ENCODE results near the gene ANKRD13D. TPM values are rescaled to one million over a fixed set of nuclear protein-coding genes. Genes with fewer than 3 reads are reported as not detected.
A peak's percentile ranks its signal among the peaks of the same experiment; 100 is the strongest.

Gene ANKRD13D
- total and polyA plus RNA-seq, 2 donors from 2014 or later, result 21.9 to 68.3 TPM

- DNase-seq, result peak in 2 of 5 donors; percentile 28 to 53
- Histone ChIP-seq H3K36me3 (ENCODE audit: control insufficient read depth in 2 of 3, insufficient read depth in 3 of 3, low read length in 3 of 3) (peaks cover 0 to 48% (median 23%) of the 10 kb centered on the region in 3 donors), H3K9ac (ENCODE audit: low read length in 3 of 3) (no peak overlapping the region), H3K27ac (ENCODE audit: low read depth in 2 of 2, low read length in 2 of 2) (no peak overlapping the region), H3K9me3 (ENCODE audit: control insufficient read depth in 2 of 3, insufficient read depth in 1 of 3, low read length in 3 of 3) (no peaks in the 10 kb centered on the region), H3K4me3 (ENCODE audit: low read length in 3 of 3) (no peak overlapping the region), H3K4me1 (ENCODE audit: control insufficient read depth in 2 of 3, insufficient read depth in 2 of 3, low read depth in 1 of 3, low read length in 3 of 3) (peaks cover 0 to 20% (median 0%) of the 10 kb centered on the region in 3 donors), H3K27me3 (ENCODE audit: control insufficient read depth, insufficient read depth, low read length) (no peaks in the 10 kb centered on the region)
- no peak for TF ChIP-seq CTCF (IDR thresholded peaks at IDR 0.05; ENCODE audit: borderline replicate concordance, extremely low read depth, insufficient read depth)
- no peak for FAIRE-seq
- intact Hi-C loops (cut with DNase I), result no loop called here
Measured at GRCh38 chr11:67281552-67282150, 7.5 kb upstream of the ANKRD13D start.

- intact Hi-C loops (cut with DNase I), result no loop called here
Measured at GRCh38 chr11:67282155-67282875, 6.8 kb upstream of the ANKRD13D start.

DNA sequence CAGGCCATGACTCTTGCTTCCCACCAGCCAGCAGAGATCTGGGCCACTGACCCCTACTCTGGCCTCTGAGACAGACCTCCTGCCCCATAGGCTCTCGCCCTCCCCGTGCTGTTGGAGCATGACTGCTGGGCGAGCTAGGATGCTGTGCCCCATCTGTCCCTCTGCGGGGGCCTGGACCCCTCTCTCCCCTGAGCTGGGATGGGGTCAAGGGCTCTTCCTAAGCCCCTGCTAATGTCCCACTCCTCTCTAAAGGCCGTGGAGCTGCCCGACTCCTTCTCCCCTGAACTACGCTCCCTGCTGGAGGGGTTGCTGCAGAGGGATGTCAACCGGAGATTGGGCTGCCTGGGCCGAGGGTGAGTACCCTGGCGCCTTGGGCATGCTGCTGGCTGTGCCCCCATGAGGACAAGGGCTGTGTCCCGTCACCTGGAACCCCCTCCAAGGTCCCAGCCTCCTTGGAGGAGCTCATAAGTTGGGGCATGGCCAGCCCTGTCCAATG is 6.2 kb upstream of the ANKRD13D start:
- DNase-seq (peak in 2 of 5 donors; percentile 24 to 68), FAIRE-seq (no peak)
- intact Hi-C loops (cut with DNase I), result no loop called here
- no peak overlapping the region for H3K4me3 ChIP-seq (ENCODE audit: low read length in 3 of 3)
- TF ChIP-seq CTCF (IDR thresholded peaks at IDR 0.05; ENCODE audit: borderline replicate concordance, extremely low read depth, insufficient read depth), result no peak
- peaks cover 0 to 19% (median 9%) of the 10 kb centered on the region in 3 donors for H3K4me1 ChIP-seq (ENCODE audit: control insufficient read depth in 2 of 3, insufficient read depth in 2 of 3, low read depth in 1 of 3, low read length in 3 of 3)
- H3K9ac ChIP-seq (ENCODE audit: low read length in 3 of 3), result no peak overlapping the region
- H3K9me3 ChIP-seq (ENCODE audit: control insufficient read depth in 2 of 3, insufficient read depth in 1 of 3, low read length in 3 of 3), result no peaks in the 10 kb centered on the region
- peaks cover 0 to 48% (median 23%) of the 10 kb centered on the region in 3 donors for H3K36me3 ChIP-seq (ENCODE audit: control insufficient read depth in 2 of 3, insufficient read depth in 3 of 3, low read length in 3 of 3)
- H3K27me3 ChIP-seq (ENCODE audit: control insufficient read depth, insufficient read depth, low read length), result no peaks in the 10 kb centered on the region
- no peak overlapping the region for H3K27ac ChIP-seq (ENCODE audit: low read depth in 2 of 2, low read length in 2 of 2)

More at GRCh38 chr11:67282155-67282875, 6.8 kb upstream of the ANKRD13D start:
- DNase-seq (peak in 2 of 5 donors; percentile 28 to 77), FAIRE-seq (no peak)
- Histone ChIP-seq H3K9me3 (ENCODE audit: control insufficient read depth in 2 of 3, insufficient read depth in 1 of 3, low read length in 3 of 3) (no peaks in the 10 kb centered on the region), H3K27me3 (ENCODE audit: control insufficient read depth, insufficient read depth, low read length) (no peaks in the 10 kb centered on the region), H3K4me3 (ENCODE audit: low read length in 3 of 3) (no peak overlapping the region), H3K27ac (ENCODE audit: low read depth in 2 of 2, low read length in 2 of 2) (no peak overlapping the region), H3K36me3 (ENCODE audit: control insufficient read depth in 2 of 3, insufficient read depth in 3 of 3, low read length in 3 of 3) (peaks cover 0 to 48% (median 23%) of the 10 kb centered on the region in 3 donors), H3K9ac (ENCODE audit: low read length in 3 of 3) (no peak overlapping the region), H3K4me1 (ENCODE audit: control insufficient read depth in 2 of 3, insufficient read depth in 2 of 3, low read depth in 1 of 3, low read length in 3 of 3) (peaks cover 0 to 17% (median 3%) of the 10 kb centered on the region in 3 donors)
- no peak for TF ChIP-seq CTCF (IDR thresholded peaks at IDR 0.05; ENCODE audit: borderline replicate concordance, extremely low read depth, insufficient read depth)

Measured in kidney (tissue), 14 donors.